ENCODE measurements around the gene MRPL41. TPM values are rescaled to one million over a fixed set of nuclear protein-coding genes. Genes with fewer than 3 reads are reported as not detected.

The MRPL41 gene
- 66.6 and 67.4 TPM in 2 replicates for total RNA-seq (2021)
- percentile 88 among the genes with signal in this experiment for Bru-seq, nascent RNA
- percentile 84 among the genes with signal in this experiment for BruChase-seq, experiment 1, labeled RNA remaining after a 2-hour chase
- BruChase-seq, experiment 2, labeled RNA remaining after a 6-hour chase: percentile 93 among the genes with signal in this experiment
- long read RNA-seq, transcript MRPL41-201 (2 exons, 1,262 nt): major isoform, 213 of 215 reads
- long read RNA-seq, partial matches to known transcripts: 0 of 215 reads
- long read RNA-seq, other reads (novel, unspliced or antisense): 2 of 215 reads

- ChIA-PET POLR2A (ENCODE audit: low non-redundant PET) (no interaction called here), CTCF (no interaction called here)
- Histone ChIP-seq H3K27ac (ENCODE audit: low read depth, low read length, poor library complexity, severe bottlenecking) (peak within 1 kb of the TSS; percentile 76), H3K27me3 (replicated peaks; ENCODE audit: insufficient read depth, low read depth, low read length, poor library complexity) (no peaks in the 10 kb centered on the region), H3K36me3 (ENCODE audit: insufficient read depth, low read length, poor library complexity, severe bottlenecking) (peaks cover 21% of the 10 kb centered on the region), H3K9me3 (ENCODE audit: low read depth, low read length, poor library complexity, severe bottlenecking) (no peaks in the 10 kb centered on the region), H3K4me1 (ENCODE audit: insufficient read depth, low read length, poor library complexity, severe bottlenecking) (peaks cover 7% of the 10 kb centered on the region), H3K4me3 (ENCODE audit: low read depth, low read length, poor library complexity, severe bottlenecking) (peak within 1 kb of the TSS; percentile 76)
- intact Hi-C loops (cut with micrococcal nuclease; ENCODE audit: unreplicated experiment): no loop called here
- BruUV-seq (replicated peaks): no TSS peak
- DNase-seq (ENCODE audit: low spot score): peak; percentile 96
- TF ChIP-seq CTCF (conservative IDR thresholded peaks at IDR 0.05; ENCODE audit: low read depth, low read length) (peak; percentile 51), EZH2 (IDR thresholded peaks at IDR 0.05; ENCODE audit: borderline replicate concordance, low read depth, low read length, poor library complexity, severe bottlenecking) (no peak)
Observed at GRCh38 chr9:137551264-137552021, at the start of gene MRPL41. Gene MRPL41 (plus strand): TSS chr9:137551879. CDS start chr9:137552082, 203 bp downstream.

- intact Hi-C loops (cut with micrococcal nuclease; ENCODE audit: unreplicated experiment): no loop called here
- ChIA-PET CTCF (no interaction called here), POLR2A (ENCODE audit: low non-redundant PET) (no interaction called here)
- DNase-seq (ENCODE audit: low spot score): peak; percentile 47
- H3K4me3 ChIP-seq (ENCODE audit: low read depth, low read length, poor library complexity, severe bottlenecking): no peak overlapping the region
- no TSS peak for BruUV-seq (replicated peaks)
- H3K9me3 ChIP-seq (ENCODE audit: low read depth, low read length, poor library complexity, severe bottlenecking): no peaks in the 10 kb centered on the region
- no peak for TF ChIP-seq CTCF (conservative IDR thresholded peaks at IDR 0.05; ENCODE audit: low read depth, low read length)
- no peak for TF ChIP-seq EZH2 (IDR thresholded peaks at IDR 0.05; ENCODE audit: borderline replicate concordance, low read depth, low read length, poor library complexity, severe bottlenecking)
- no peak overlapping the region for H3K27ac ChIP-seq (ENCODE audit: low read depth, low read length, poor library complexity, severe bottlenecking)
- H3K36me3 ChIP-seq (ENCODE audit: insufficient read depth, low read length, poor library complexity, severe bottlenecking): no peaks in the 10 kb centered on the region
- no peaks in the 10 kb centered on the region for H3K27me3 ChIP-seq (replicated peaks; ENCODE audit: insufficient read depth, low read depth, low read length, poor library complexity)
- H3K4me1 ChIP-seq (ENCODE audit: insufficient read depth, low read length, poor library complexity, severe bottlenecking): no peaks in the 10 kb centered on the region
Observed at GRCh38 chr9:137502008-137502911, 49.4 kb upstream of the MRPL41 start.

- BruUV-seq (replicated peaks): no TSS peak
- ChIA-PET POLR2A (ENCODE audit: low non-redundant PET) (no interaction called here), CTCF (interaction anchor here (0.7 to 1.2 kb wide), 2 partner anchors 22 to 82 kb away, joined by 5 to 7 read pairs; partner anchors contain the start of gene EXD3)
- Histone ChIP-seq H3K4me3 (ENCODE audit: low read depth, low read length, poor library complexity, severe bottlenecking) (no peak overlapping the region), H3K36me3 (ENCODE audit: insufficient read depth, low read length, poor library complexity, severe bottlenecking) (no peaks in the 10 kb centered on the region), H3K27ac (ENCODE audit: low read depth, low read length, poor library complexity, severe bottlenecking) (no peak overlapping the region), H3K27me3 (replicated peaks; ENCODE audit: insufficient read depth, low read depth, low read length, poor library complexity) (no peaks in the 10 kb centered on the region), H3K9me3 (ENCODE audit: low read depth, low read length, poor library complexity, severe bottlenecking) (no peaks in the 10 kb centered on the region), H3K4me1 (ENCODE audit: insufficient read depth, low read length, poor library complexity, severe bottlenecking) (no peaks in the 10 kb centered on the region)
- TF ChIP-seq EZH2 (IDR thresholded peaks at IDR 0.05; ENCODE audit: borderline replicate concordance, low read depth, low read length, poor library complexity, severe bottlenecking): no peak
- no peak for TF ChIP-seq CTCF (conservative IDR thresholded peaks at IDR 0.05; ENCODE audit: low read depth, low read length)
- intact Hi-C loops (cut with micrococcal nuclease; ENCODE audit: unreplicated experiment): no loop called here
- no peak for DNase-seq (ENCODE audit: low spot score)
Observed at GRCh38 chr9:137504432-137504777, 47.3 kb upstream of the MRPL41 start.

Data from A673 (cell line).